H9 (cell line): ENCODE results near the gene SMIM14. TPM values are rescaled to one million over a fixed set of nuclear protein-coding genes. Genes with fewer than 3 reads are reported as not detected.

ENCODE experiments used
- DNase-seq: peaks from one replicate; pipeline ENCODE4 v3.0.0-alpha.2; 2017
- H2AFZ ChIP-seq: one replicate; pipeline ENCODE4 v1.6.1; 2013; ENCODE audit warnings: mild to moderate bottlenecking, low read length, control low read depth, moderate library complexity
- H2AK5ac ChIP-seq: 2 replicates; pipeline ENCODE4 v1.6.1; 2013; ENCODE audit warnings: low read length, control low read depth, mixed read lengths; ENCODE audit not compliant: insufficient read length
- H2BK120ac ChIP-seq: one replicate; pipeline ENCODE4 v1.6.1; 2013; ENCODE audit warnings: low read depth, mild to moderate bottlenecking, low read length, control low read depth, inconsistent platforms; ENCODE audit not compliant: poor library complexity, severe bottlenecking
- H2BK12ac ChIP-seq: 2 replicates; pipeline ENCODE4 v1.6.1; 2013; ENCODE audit warnings: low read length, control low read depth, mixed read lengths, low read depth; ENCODE audit not compliant: insufficient read length
- H2BK15ac ChIP-seq: 2 replicates; pipeline ENCODE4 v1.6.1; 2013; ENCODE audit warnings: low read depth, low read length, control low read depth
- H2BK20ac ChIP-seq: one replicate; pipeline ENCODE4 v1.6.1; 2013; ENCODE audit warnings: low read depth, mild to moderate bottlenecking, low read length, control low read depth, inconsistent platforms; ENCODE audit not compliant: poor library complexity, severe bottlenecking
- H2BK5ac ChIP-seq: 2 replicates; pipeline ENCODE4 v1.6.1; 2013; ENCODE audit warnings: low read length, control low read depth, mixed read lengths; ENCODE audit not compliant: insufficient read length
- H3K14ac ChIP-seq: 2 replicates; pipeline ENCODE4 v1.6.1; 2013; ENCODE audit warnings: low read length, control low read depth; ENCODE audit not compliant: insufficient read depth
- H3K18ac ChIP-seq: 2 replicates; pipeline ENCODE4 v1.6.1; 2013; ENCODE audit warnings: low read depth, mild to moderate bottlenecking, mixed read lengths, low read length, control low read depth; ENCODE audit not compliant: insufficient read length
- H3K23ac ChIP-seq: 2 replicates; pipeline ENCODE4 v1.6.1; 2013; ENCODE audit warnings: low read length, control low read depth, mixed read lengths, low read depth; ENCODE audit not compliant: insufficient read length
- H3K23me2 ChIP-seq: 2 replicates; pipeline ENCODE4 v1.6.1; 2013; ENCODE audit warnings: low read depth, mild to moderate bottlenecking, mixed read lengths, low read length, control low read depth; ENCODE audit not compliant: insufficient read length, poor library complexity, severe bottlenecking
- H3K27ac ChIP-seq: 2 replicates; pipeline ENCODE4 v1.5.1; 2013; ENCODE audit warnings: low read length, control low read depth, mixed read lengths, low read depth; ENCODE audit not compliant: insufficient read length
- H3K27me3 ChIP-seq: 2 replicates; pipeline ENCODE4 v1.6.1; 2013; ENCODE audit warnings: low read length, control low read depth, inconsistent platforms; ENCODE audit not compliant: insufficient read depth
- H3K4ac ChIP-seq: 2 replicates; pipeline ENCODE4 v1.6.1; 2013; ENCODE audit warnings: low read depth, mild to moderate bottlenecking, control low read depth, inconsistent platforms, low read length, moderate library complexity
- H3K4me1 ChIP-seq: 2 replicates; pipeline ENCODE4 v1.6.1; 2013; ENCODE audit warnings: low read length, control low read depth, inconsistent platforms; ENCODE audit not compliant: insufficient read depth
- H3K4me2 ChIP-seq: 2 replicates; pipeline ENCODE4 v1.6.1; 2013; ENCODE audit warnings: low read length, control low read depth, mixed read lengths; ENCODE audit not compliant: insufficient read length, insufficient read depth
- H3K56ac ChIP-seq: 2 replicates; pipeline ENCODE4 v1.6.1; 2013; ENCODE audit warnings: low read depth, mild to moderate bottlenecking, mixed read lengths, low read length, control low read depth; ENCODE audit not compliant: insufficient read length
- H3K79me1 ChIP-seq: 2 replicates; pipeline ENCODE4 v1.6.1; 2013; ENCODE audit warnings: low read depth, mild to moderate bottlenecking, moderate library complexity, low read length, control low read depth, inconsistent platforms; ENCODE audit not compliant: insufficient read depth, poor library complexity, severe bottlenecking
- H3K79me2 ChIP-seq: 2 replicates; pipeline ENCODE4 v1.6.1; 2013; ENCODE audit warnings: low read length, control low read depth, inconsistent platforms; ENCODE audit not compliant: insufficient read depth
- H3K9ac ChIP-seq: 2 replicates; pipeline ENCODE4 v1.6.1; 2013; ENCODE audit warnings: low read length, control low read depth, mixed read lengths; ENCODE audit not compliant: insufficient read length; ENCODE audit errors: extremely low read depth
- H3K9me3 ChIP-seq: one replicate; pipeline ENCODE4 v1.6.1; 2013; ENCODE audit warnings: low read depth, low read length, inconsistent platforms; ENCODE audit not compliant: control insufficient read depth
- H3T11ph ChIP-seq: one replicate; pipeline ENCODE4 v1.6.1; 2013; ENCODE audit warnings: mild to moderate bottlenecking, low read length, control low read depth, inconsistent platforms
- H4K20me1 ChIP-seq: one replicate; pipeline ENCODE4 v1.6.1; 2013; ENCODE audit not compliant: control insufficient read depth, insufficient read length, insufficient read depth
- H4K5ac ChIP-seq: 2 replicates; pipeline ENCODE4 v1.6.1; 2013; ENCODE audit warnings: low read depth, mild to moderate bottlenecking, mixed read lengths, low read length, control low read depth; ENCODE audit not compliant: insufficient read length
- H4K8ac ChIP-seq: replicated peaks from 2 replicates; pipeline ENCODE4 v1.6.1; 2013; ENCODE audit warnings: low read length, control low read depth, mixed read lengths, low read depth; ENCODE audit not compliant: insufficient read length
- H4K91ac ChIP-seq: 2 replicates; pipeline ENCODE4 v1.6.1; 2013; ENCODE audit warnings: low read depth, mild to moderate bottlenecking, moderate library complexity, mixed read lengths, low read length, control low read depth; ENCODE audit not compliant: insufficient read length
- H3K27ac Mint-ChIP-seq, 3 experiments: 2 replicates in 2 of 3; 3 replicates in 1 of 3; pipeline ENCODE4 v1.8.0; 2020 to 2021; ENCODE audit warnings: mixed read lengths in 3 of 3, mild to moderate bottlenecking in 1 of 3, moderate library complexity in 1 of 3
- H3K27me3 Mint-ChIP-seq: 2 replicates; pipeline ENCODE4 v1.8.0; 2021; ENCODE audit warnings: low read depth, mild to moderate bottlenecking, moderate library complexity, mixed read lengths
- H3K36me3 Mint-ChIP-seq, 3 experiments: 2 replicates in 2 of 3; 3 replicates in 1 of 3; pipeline ENCODE4 v1.8.0; 2020 to 2021; ENCODE audit warnings: low read depth in 3 of 3, mixed read lengths in 3 of 3; ENCODE audit not compliant: insufficient read depth in 1 of 3
- H3K4me1 Mint-ChIP-seq, 2 experiments: 2 replicates each; pipeline ENCODE4 v1.8.0; 2020; ENCODE audit warnings: mixed read lengths in 2 of 2
- H3K4me3 Mint-ChIP-seq, 2 experiments: 2 replicates in 1 of 2; 3 replicates in 1 of 2; pipeline ENCODE4 v1.8.0; 2020 to 2021; ENCODE audit warnings: mild to moderate bottlenecking in 2 of 2, mixed read lengths in 2 of 2, moderate library complexity in 1 of 2
- H3K9me3 Mint-ChIP-seq, 2 experiments: 2 replicates in 1 of 2; 3 replicates in 1 of 2; pipeline ENCODE4 v1.8.0; 2020; ENCODE audit warnings: mild to moderate bottlenecking in 2 of 2, mixed read lengths in 2 of 2, moderate library complexity in 1 of 2
- CTCF ChIP-seq: fragments of 200-600 bp; sonication (generic); conservative IDR thresholded peaks from 3 replicates; pipeline ENCODE4 v1.8.0; 2021; ENCODE audit warnings: antibody characterized with exemption, mild to moderate bottlenecking
- WGBS: extraction: QIAGEN DNeasy Blood & Tissue Kit; methylation state at CpG from one replicate; pipeline ENCODE4 v1.1.7; 2013; ENCODE audit warnings: missing lambda C conversion rate, low lambda C conversion rate, mixed read lengths; ENCODE audit not compliant: insufficient read length; ENCODE audit errors: extremely low coverage; 5-methylcytosine and 5-hydroxymethylcytosine counted together
- total RNA-seq: library from RNA; stranded (reverse); gene quantifications from 2 replicates; pipeline ENCODE4 v1.2.1, GENCODE V29; 2021

The SMIM14 gene
- total RNA-seq, 1 experiment from 2014 or later, result 19.4 TPM

- Histone ChIP-seq H3K79me1 (no peaks in the 10 kb centered on the region), H3K4me1 (no peaks in the 10 kb centered on the region), H3K27ac (no peak overlapping the region), H3K9ac (no peak overlapping the region), H3K9me3 (no peaks in the 10 kb centered on the region), H4K5ac (no peak overlapping the region), H2BK5ac (no peak overlapping the region), H4K8ac (no peak overlapping the region), H3K4me2 (no peak overlapping the region), H3K23me2 (no peaks in the 10 kb centered on the region), H2BK120ac (no peak overlapping the region), H3K4ac (no peak overlapping the region), H3K56ac (no peak overlapping the region), H2BK12ac (no peak overlapping the region), H4K91ac (no peak overlapping the region), H4K20me1 (no peaks in the 10 kb centered on the region), H3K23ac (no peak overlapping the region), H2BK15ac (no peak overlapping the region), H3K79me2 (no peaks in the 10 kb centered on the region), H2AK5ac (no peak overlapping the region), H3K27me3 (no peaks in the 10 kb centered on the region), H3K14ac (no peak overlapping the region), H3T11ph (no peak overlapping the region), H2AFZ (no peak overlapping the region), H2BK20ac (no peak overlapping the region), H3K18ac (no peak overlapping the region)
- H3K9me3 Mint-ChIP-seq, result no peaks in the 10 kb centered on the region
- H3K36me3 Mint-ChIP-seq, result no peaks in the 10 kb centered on the region
- no CpG with 5 or more reads among the region's 3 CpGs for WGBS
- TF ChIP-seq CTCF, result no peak
- no peaks in the 10 kb centered on the region for H3K27me3 Mint-ChIP-seq
- DNase-seq, result no peak
- no peaks in the 10 kb centered on the region for H3K4me1 Mint-ChIP-seq
- no peak overlapping the region for H3K4me3 Mint-ChIP-seq
- no peak overlapping the region; a peak in 1 of 7 replicates for H3K27ac Mint-ChIP-seq
These were observed 26.4 kb upstream of the SMIM14 start for GRCh38 chr4:39664828-39665731.
